Endothelial cell of umbilical vein (primary cell): ENCODE results near the gene PIGM. TPM values are rescaled to one million over a fixed set of nuclear protein-coding genes. Genes with fewer than 3 reads are reported as not detected.

Experiments
- BruUV-seq: library from RNA; stranded (reverse); fragments of 400-500 nt; replicated peaks from 2 replicates; lab custom pipeline; 2021; lab: Mats Ljungman, UMichigan
- CTCF ChIA-PET: fragments of 300-600, 350-600 bp; sonication (Branson Sonifier 250); formaldehyde crosslinking; loops from one replicate; lab custom pipeline; 2021; ENCODE audit warnings: antibody characterized with exemption, inconsistent platforms; lab: Charles Lee
- POLR2A ChIA-PET: fragments of 300-600, 350-600 bp; sonication (Branson Sonifier 250); formaldehyde crosslinking; loops from one replicate; lab custom pipeline; 2021; ENCODE audit warnings: antibody characterized with exemption, inconsistent platforms; lab: Charles Lee
- DNase-seq: peaks from one replicate; pipeline ENCODE4 v3.0.0-alpha.2; 2011; ENCODE audit warnings: low read depth, low spot score
- FAIRE-seq: peaks from 2 replicates; lab custom pipeline; 2011; peaks lifted over from hg19 to GRCh38; lab: Jason Lieb, UNC
- H2AFZ ChIP-seq: 2 replicates; pipeline ENCODE4 v1.6.0; 2012; ENCODE audit warnings: low read depth, low read length, control low read depth, inconsistent platforms
- H3K27ac ChIP-seq: 2 replicates; pipeline ENCODE4 v1.5.1; 2011; ENCODE audit warnings: low read depth, mild to moderate bottlenecking, control low read depth, low read length, moderate library complexity; ENCODE audit not compliant: insufficient read depth
- H3K27me3 ChIP-seq, 2 experiments: 2 replicates each; pipeline versions ENCODE4 v1.6.0 to v1.6.1; 2011; ENCODE audit warnings: low read length in 2 of 2, mixed read lengths in 1 of 2; ENCODE audit not compliant: control insufficient read depth in 2 of 2, insufficient read depth in 2 of 2
- H3K36me3 ChIP-seq, 2 experiments: 2 replicates in 1 of 2; 3 replicates in 1 of 2; pipeline ENCODE4 v1.5.1; 2011; ENCODE audit warnings: low read length in 2 of 2, mild to moderate bottlenecking in 1 of 2, moderate library complexity in 1 of 2; ENCODE audit not compliant: control insufficient read depth in 2 of 2, insufficient read depth in 2 of 2; ENCODE audit errors: extremely low read depth in 1 of 2
- H3K4me1 ChIP-seq: 3 replicates; pipeline ENCODE4 v1.5.1; 2011; ENCODE audit warnings: mild to moderate bottlenecking, low read length; ENCODE audit not compliant: control insufficient read depth, insufficient read depth; ENCODE audit errors: extremely low read depth
- H3K4me2 ChIP-seq: 2 replicates; pipeline ENCODE4 v1.6.1; 2011; ENCODE audit warnings: low read length, control low read depth, mixed read lengths; ENCODE audit not compliant: insufficient read depth
- H3K4me3 ChIP-seq, 3 experiments: fragments of 200-600 bp in 1 of 3; sonication (generic), shearing (Covaris generic) in 1 of 3; replicated peaks in 1 of 3; 2 replicates each; pipeline ENCODE4 v1.5.1; 2011 to 2016; ENCODE audit warnings: control low read depth in 3 of 3, low read length in 3 of 3, mild to moderate bottlenecking in 2 of 3, inconsistent platforms in 1 of 3, low read depth in 1 of 3, moderate library complexity in 1 of 3; ENCODE audit not compliant: insufficient read depth in 1 of 3
- H3K79me2 ChIP-seq: 2 replicates; pipeline ENCODE4 v1.6.0; 2012; ENCODE audit warnings: low read length, inconsistent platforms; ENCODE audit not compliant: control insufficient read depth, insufficient read depth
- H3K9ac ChIP-seq: replicated peaks from 2 replicates; pipeline ENCODE3; 2011; ENCODE audit warnings: low read length, control low read depth; ENCODE audit not compliant: insufficient read depth; ENCODE audit errors: extremely low read depth
- H3K9me1 ChIP-seq: replicated peaks from 3 replicates; pipeline ENCODE4 v1.6.0; 2011; ENCODE audit warnings: mild to moderate bottlenecking, low read length; ENCODE audit not compliant: control insufficient read depth, insufficient read depth; ENCODE audit errors: extremely low read depth
- H3K9me3 ChIP-seq: replicated peaks from 2 replicates; pipeline ENCODE4 v1.5.1; 2012; ENCODE audit warnings: low read length, inconsistent platforms; ENCODE audit not compliant: control insufficient read depth, insufficient read depth
- H4K20me1 ChIP-seq: replicated peaks from 2 replicates; pipeline ENCODE3; 2011; ENCODE audit warnings: mild to moderate bottlenecking, low read length; ENCODE audit not compliant: control insufficient read depth, insufficient read depth; ENCODE audit errors: extremely low read depth
- CTCF ChIP-seq, 2 donors: IDR thresholded peaks; 1 replicate in 1 of 2; 2 replicates in 1 of 2; pipeline ENCODE4 v1.5.1; 2011; ENCODE audit warnings: low read length in 2 of 2, mild to moderate bottlenecking in 2 of 2, moderate library complexity in 2 of 2, control low read depth in 1 of 2, inconsistent platforms in 1 of 2, low read depth in 1 of 2; ENCODE audit not compliant: insufficient read depth in 1 of 2; ENCODE audit errors: extremely low read depth in 1 of 2
- EZH2 ChIP-seq: IDR thresholded peaks from 2 replicates; pipeline ENCODE4 v1.6.1; 2012; ENCODE audit warnings: borderline replicate concordance, low read depth, mild to moderate bottlenecking, moderate library complexity, low read length, inconsistent platforms; ENCODE audit not compliant: severe bottlenecking
- FOS ChIP-seq: IDR thresholded peaks from 2 replicates; pipeline ENCODE4 v1.6.1; 2011; ENCODE audit warnings: mild to moderate bottlenecking, low read length, moderate library complexity, borderline replicate concordance; ENCODE audit not compliant: insufficient read depth
- GATA2 ChIP-seq: IDR thresholded peaks from 2 replicates; pipeline ENCODE4 v1.7.0; 2011; ENCODE audit warnings: low read depth, mild to moderate bottlenecking, moderate library complexity, mixed read lengths, low read length; ENCODE audit not compliant: insufficient read length, insufficient read depth
- JUN ChIP-seq: IDR thresholded peaks from 2 replicates; pipeline ENCODE4 v1.6.1; 2011; ENCODE audit warnings: borderline replicate concordance, low read depth; ENCODE audit not compliant: insufficient read length, insufficient read depth
- MYC ChIP-seq: IDR thresholded peaks from one replicate; pipeline ENCODE4 v1.6.1; 2011; ENCODE audit warnings: mild to moderate bottlenecking, low read depth, low read length
- POLR2A ChIP-seq: IDR thresholded peaks from 2 replicates; pipeline ENCODE4 v1.6.1; 2012; ENCODE audit warnings: low read depth, mild to moderate bottlenecking, control low read depth, low read length
- POLR2AphosphoS5 ChIP-seq: IDR thresholded peaks from 2 replicates; pipeline ENCODE4 v1.6.1; 2012; ENCODE audit warnings: low read depth, mild to moderate bottlenecking, control low read depth, low read length, moderate library complexity; ENCODE audit not compliant: insufficient read depth
- dilution Hi-C: fragments of 300-500 bp; cut with MboI; formaldehyde crosslinking; loops from one replicate; pipeline ENCODE4 v1.15.0; 2019; ENCODE audit warnings: low sequenced_read_pairs; ENCODE audit not compliant: extremely low pct_ligation_motif_present
- intact Hi-C: fragments of 100-400 bp; cut with micrococcal nuclease; formaldehyde crosslinking; loops from one replicate; pipeline ENCODE4 v1.10.0; 2022
- polyA plus RNA-seq, 4 experiments: library from polyadenylated mRNA; depleted of rRNA in 3 of 4; stranded (reverse) in 3 of 4; unstranded in 1 of 4; fragments of >200 nt; gene quantifications; 2 replicates each; pipeline versions ENCODE4 v1.2.1 to v1.2.3, GENCODE V29; 2011 to 2012; ENCODE audit warnings: missing spikeins in 1 of 4
- total RNA-seq: library from RNA; stranded (reverse); gene quantifications from 2 replicates; pipeline ENCODE4 v1.2.3, GENCODE V29; 2021
- TF ChIP-seq, protein P1 (sequence below): IDR thresholded peaks from 2 replicates; pipeline ENCODE4 v1.6.1; 2011; ENCODE audit not compliant: insufficient read depth, insufficient read length

The PIGM gene
- total and polyA plus RNA-seq, 2 donors (not counting 3 experiments of a cell fraction or from before 2014, with no cell fraction given) = 3.4 to 5.4 TPM

- no peaks in the 10 kb centered on the region for H3K4me1 ChIP-seq
- H3K4me3 ChIP-seq = no peak overlapping the region
- no peaks in the 10 kb centered on the region for H3K9me1 ChIP-seq
- FAIRE-seq = no peak
- H2AFZ ChIP-seq = no peak overlapping the region
- H3K36me3 ChIP-seq = no peaks in the 10 kb centered on the region
- H3K79me2 ChIP-seq = no peaks in the 10 kb centered on the region
- no peaks in the 10 kb centered on the region for H3K9me3 ChIP-seq
- POLR2A ChIA-PET = no interaction called here
- CTCF ChIA-PET = interaction anchor here (8.6 kb wide), 1 partner anchor 15 kb away, joined by 79 read pairs; no protein-coding TSS in a partner anchor
- dilution Hi-C loops (no loop called here), intact Hi-C loops (no loop called here)
- TF ChIP-seq EZH2 = no peak
- TF ChIP-seq POLR2A = no peak
- no peak for TF ChIP-seq FOS
- no peak for DNase-seq
- no peak overlapping the region for H3K9ac ChIP-seq
- no TSS peak for BruUV-seq
- peaks cover 4 to 10% of the 10 kb centered on the region in 2 experiments for H3K27me3 ChIP-seq
- H3K27ac ChIP-seq = no peak overlapping the region
- H4K20me1 ChIP-seq = no peaks in the 10 kb centered on the region
- H3K4me2 ChIP-seq = no peak overlapping the region
These were observed 40.3 kb downstream of the PIGM start for GRCh38 chr1:159991513-159991912.

- Histone ChIP-seq H4K20me1 (no peaks in the 10 kb centered on the region), H3K9me3 (no peaks in the 10 kb centered on the region), H3K27me3 (peaks cover 4 to 11% of the 10 kb centered on the region in 2 experiments), H3K9ac (no peak overlapping the region), H3K4me1 (no peaks in the 10 kb centered on the region), H3K4me3 (no peak overlapping the region), H3K27ac (no peak overlapping the region), H3K9me1 (no peaks in the 10 kb centered on the region), H3K36me3 (no peaks in the 10 kb centered on the region), H2AFZ (no peak overlapping the region), H3K4me2 (no peak overlapping the region), H3K79me2 (no peaks in the 10 kb centered on the region)
- DNase-seq (no peak), FAIRE-seq (no peak)
- no peak for TF ChIP-seq FOS
- TF ChIP-seq, protein P1, sequence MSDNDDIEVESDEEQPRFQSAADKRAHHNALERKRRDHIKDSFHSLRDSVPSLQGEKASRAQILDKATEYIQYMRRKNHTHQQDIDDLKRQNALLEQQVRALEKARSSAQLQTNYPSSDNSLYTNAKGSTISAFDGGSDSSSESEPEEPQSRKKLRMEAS = no peak
- no peak for TF ChIP-seq POLR2A
- no peak for TF ChIP-seq CTCF (IDR thresholded peaks at IDR 0.05; ENCODE audit: extremely low read depth in 1 of 2, insufficient read depth in 1 of 2, low read depth in 1 of 2, low read length in 2 of 2)
- no peak for TF ChIP-seq POLR2AphosphoS5
- TF ChIP-seq MYC = no peak
- no peak for TF ChIP-seq EZH2
- TF ChIP-seq GATA2 = no peak
- TF ChIP-seq JUN = no peak
- no TSS peak for BruUV-seq
- dilution Hi-C loops = no loop called here
- POLR2A ChIA-PET = no interaction called here
- intact Hi-C loops = no loop called here
- CTCF ChIA-PET = interaction anchor here (8.6 kb wide), 1 partner anchor 17 kb away, joined by 79 read pairs; no protein-coding TSS in a partner anchor
These were observed 41.8 kb downstream of the PIGM start for GRCh38 chr1:159990005-159990404.
